Measurements from ENCODE around the gene FOXRED1. TPM values are rescaled to one million over a fixed set of nuclear protein-coding genes. Genes with fewer than 3 reads are reported as not detected.

Gene FOXRED1
- total and polyA plus RNA-seq, 2 of the 4 experiments (the other 2 are of a cell fraction), result 15.1 to 28.3 TPM

- H3K4me1 ChIP-seq (ENCODE audit: control insufficient read depth, insufficient read depth, low read length), result peaks cover 3% of the 10 kb centered on the region; the same call in 1 of the 2 replicates
- H3K79me1 ChIP-seq (ENCODE audit: low read depth in 1 of 2, low read length in 2 of 2), result peaks cover 12 to 23% of the 10 kb centered on the region in 2 experiments
- WGBS, 2 experiments (ENCODE audit: extremely low coverage in 2 of 2, insufficient read length in 1 of 2), result 0% methylated on average over 11 of the region's 61 CpGs; no CpG with 5 or more reads in 1 of the 2 experiments
- peak within 1 kb of the TSS; percentile 99 for H3K14ac ChIP-seq (replicated peaks; ENCODE audit: low read depth, low read length)
- no peaks in the 10 kb centered on the region for H3K9me1 ChIP-seq (ENCODE audit: insufficient read depth, low read length)
- no peaks in the 10 kb centered on the region for H3K27me3 ChIP-seq (ENCODE audit: control insufficient read depth, insufficient read depth, low read length)
- H3K27ac ChIP-seq (ENCODE audit: insufficient read depth, low read length), result peak within 1 kb of the TSS; percentile 85
- peak within 1 kb of the TSS; percentile 99 for H3K23ac ChIP-seq (ENCODE audit: low read depth, low read length)
- H2BK20ac ChIP-seq (ENCODE audit: low read depth, low read length), result peak within 1 kb of the TSS; percentile 86
- H3K9me3 ChIP-seq (ENCODE audit: control insufficient read depth, insufficient read depth, low read length), result no peaks in the 10 kb centered on the region
- H3K56ac ChIP-seq (ENCODE audit: extremely low read depth, insufficient read depth, low read length), result peak within 1 kb of the TSS; percentile 92
- intact Hi-C loops (cut with micrococcal nuclease), result loop anchor here (1.0 to 10.0 kb wide), 2 partner anchors 14 to 1731 kb away; no protein-coding TSS in a partner anchor
- BruUV-seq (replicated peaks), result no TSS peak
- H3K9ac ChIP-seq (ENCODE audit: low read depth, low read length), result peak within 1 kb of the TSS; percentile 76
- peak within 1 kb of the TSS; percentile 86 for H2AK9ac ChIP-seq (replicated peaks; ENCODE audit: low read depth, low read length, poor library complexity)
- H2BK15ac ChIP-seq (ENCODE audit: low read depth, low read length), result peak within 1 kb of the TSS; percentile 99
- ChIA-PET CTCF (interaction anchor here (1.2 kb wide), 1 partner anchor 177 kb away, joined by 6 read pairs; no protein-coding TSS in a partner anchor), POLR2A (ENCODE audit: unreplicated experiment) (interaction anchor here (0.6 to 0.9 kb wide), 2 partner anchors 341 to 1506 kb away, joined by 3 read pairs; no protein-coding TSS in a partner anchor)
- peak within 1 kb of the TSS; percentile 91 for H2BK5ac ChIP-seq (ENCODE audit: low read depth, low read length, poor library complexity, severe bottlenecking)
- peak within 1 kb of the TSS; percentile 100 for H2AFZ ChIP-seq (replicated peaks; ENCODE audit: low read length, poor library complexity)
- H4K20me1 ChIP-seq (ENCODE audit: insufficient read depth, low read length), result no peaks in the 10 kb centered on the region
- peak within 1 kb of the TSS; percentile 77 for H4K5ac ChIP-seq (ENCODE audit: low read depth, low read length)
- TF ChIP-seq MAZ (IDR thresholded peaks at IDR 0.05; ENCODE audit: borderline replicate concordance, low read depth, low read length) (peak; percentile 73; the same call in 1 of the 2 replicates), BHLHE40 (IDR thresholded peaks at IDR 0.05; ENCODE audit: low read depth, low read length) (peak; percentile 60; the same call in 1 of the 2 replicates), POLR2A (IDR thresholded peaks at IDR 0.05; ENCODE audit: low read depth, low read length) (peak; percentile 90), USF2 (IDR thresholded peaks at IDR 0.05; ENCODE audit: low read depth, low read length) (peak; percentile 16; the same call in 1 of the 2 replicates), MXI1 (IDR thresholded peaks at IDR 0.05; ENCODE audit: borderline replicate concordance, low read depth, low read length) (peak; percentile 97), RCOR1 (IDR thresholded peaks at IDR 0.05; ENCODE audit: insufficient replicate concordance, low read length) (no peak)
- dilution Hi-C loops (cut with HindIII; ENCODE audit: low sequenced_read_pairs, unreplicated experiment), result no loop called here
- DNase-seq (peak; percentile 88), ATAC-seq (ENCODE audit: low read depth) (peak; percentile 99)
- peak within 1 kb of the TSS; percentile 98 for H2BK120ac ChIP-seq (ENCODE audit: low read depth, low read length)
- H2AK5ac ChIP-seq (ENCODE audit: low read depth, low read length), result peak within 1 kb of the TSS; percentile 82; the same call in 1 of the 2 replicates
- peak within 1 kb of the TSS; percentile 79 for H3K4me2 ChIP-seq (ENCODE audit: low read depth, low read length)
- H4K91ac ChIP-seq (ENCODE audit: insufficient read depth, low read depth, low read length), result peak within 1 kb of the TSS; percentile 98
- H3K4me3 ChIP-seq (ENCODE audit: insufficient read depth, low read depth, low read length), result peak within 1 kb of the TSS; percentile 55
- peak within 1 kb of the TSS; percentile 98 for H3K4ac ChIP-seq (ENCODE audit: low read depth, low read length)
- H4K8ac ChIP-seq (ENCODE audit: low read depth in 2 of 2, low read length in 2 of 2), result peak within 1 kb of the TSS; percentile 94 to 99
- in situ Hi-C loops (cut with MboI; ENCODE audit: low sequenced_read_pairs), result loop anchor here (10.0 to 25.0 kb wide), 4 partner anchors 301 to 1033 kb away; no protein-coding TSS in a partner anchor
- H3K36me3 ChIP-seq (ENCODE audit: control insufficient read depth, insufficient read depth, low read length), result 0 out of 2 replicates have a peak, but pooled peaks cover 2% of the 10 kb centered on the region
- peak within 1 kb of the TSS; percentile 79 for H3K18ac ChIP-seq (ENCODE audit: low read depth, low read length)
Observed at GRCh38 chr11:126303623-126304456, 34.9 kb downstream of the FOXRED1 start, which contains the start of gene DCPS. Gene DCPS (plus strand): TSS chr11:126304060. CDS start chr11:126304081, 21 bp downstream.

All from IMR-90 (cell line).